Body of pancreas (tissue), 4 donors: ENCODE results near the gene GLI3. TPM values are rescaled to one million over a fixed set of nuclear protein-coding genes. Genes with fewer than 3 reads are reported as not detected.

ENCODE experiments used
- ATAC-seq: fragments of 150-250 bp; one replicate; pipeline ENCODE4 v1.9.1; 2016
- DNase-seq, 4 donors: peaks; one replicate each; pipeline ENCODE4 v3.0.0-alpha.2; 2019
- H3K27ac ChIP-seq, 4 donors: fragments of 200-600 bp; sonication (generic); 1 replicate in 3 of 4; 2 replicates in 1 of 4; pipeline versions ENCODE4 v1.5.1 to v1.6.1; 2016 to 2019; ENCODE audit warnings: mild to moderate bottlenecking in 1 of 4, mixed read lengths in 1 of 4, moderate library complexity in 1 of 4
- H3K27me3 ChIP-seq, 2 donors: fragments of 200-600 bp; sonication (generic); one replicate each; pipeline ENCODE4 v1.6.0; 2016; ENCODE audit warnings: mild to moderate bottlenecking in 1 of 2
- H3K36me3 ChIP-seq, 2 donors: fragments of 200-600 bp; sonication (generic); replicated peaks in 1 of 2; 2 replicates each; pipeline ENCODE4 v1.5.1; 2016; ENCODE audit warnings: low read depth in 2 of 2; ENCODE audit not compliant: insufficient read depth in 1 of 2
- H3K4me1 ChIP-seq: fragments of 200-600 bp; sonication (generic); one replicate; pipeline ENCODE4 v1.6.0; 2016
- H3K4me3 ChIP-seq, 2 donors: fragments of 200-600 bp; sonication (generic); 1 replicate in 1 of 2; 2 replicates in 1 of 2; pipeline ENCODE4 v1.5.1; 2016 to 2019
- H3K9me3 ChIP-seq, 3 donors: fragments of 200-600 bp; sonication (generic); 1 replicate in 2 of 3; 2 replicates in 1 of 3; pipeline ENCODE4 v1.5.1; 2016
- POLR2A ChIP-seq, 3 donors: fragments of 450-650 bp; IDR thresholded peaks; one replicate each; pipeline ENCODE4 v1.6.1; 2016; ENCODE audit warnings: antibody characterized with exemption in 3 of 3, mild to moderate bottlenecking in 2 of 3
- WGBS, 2 donors: methylation state at CpG; one replicate each; pipeline ENCODE4 v1.1.5; 2017; 5-methylcytosine and 5-hydroxymethylcytosine counted together
- intact Hi-C: fragments of 100-400 bp; cut with DNase I; formaldehyde crosslinking; loops from one replicate; pipeline ENCODE4 v1.15.1; 2023
- total RNA-seq, 2 donors: library from RNA; depleted of rRNA; stranded (reverse); fragments of >200 nt; gene quantifications; one replicate each; pipeline ENCODE4 v1.1.0, GENCODE V29; 2016
- TF ChIP-seq, protein P1 (sequence below), 7 experiments: fragments of 450-650 bp in 4 of 7; fragments of 200-600 bp in 3 of 7; sonication (generic) in 3 of 7; IDR thresholded peaks; one replicate each; pipeline ENCODE4 v1.5.1; 2016 to 2019; ENCODE audit warnings: antibody characterized with exemption in 7 of 7

Gene GLI3
- total RNA-seq, 2 donors from 2014 or later, result 1.0 to 2.0 TPM

DNA sequence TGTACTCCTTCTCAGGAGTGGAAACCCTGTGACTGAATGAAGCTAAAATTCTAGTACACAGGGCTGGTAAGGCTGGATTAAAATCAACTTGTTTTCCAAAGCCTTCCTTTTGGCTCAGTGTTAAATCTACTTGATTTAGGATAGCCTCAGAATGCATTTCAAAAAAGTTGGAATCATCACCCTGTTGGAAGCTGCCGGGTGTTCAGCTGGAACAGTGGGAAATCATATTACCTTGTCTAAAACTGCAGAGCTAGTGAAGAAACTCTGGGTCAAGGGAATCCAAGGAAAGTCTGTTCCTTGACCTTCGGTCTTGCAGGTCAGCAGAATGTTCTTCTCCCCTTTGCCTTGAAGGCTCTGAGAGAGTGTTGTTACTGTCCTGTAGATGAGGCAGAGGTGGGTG is 282.0 kb downstream of the GLI3 start:
- intact Hi-C loops, result no loop called here
- Histone ChIP-seq H3K4me1 (peaks cover 20% of the 10 kb centered on the region), H3K27ac (no peak overlapping the region), H3K9me3 (no peaks in the 10 kb centered on the region), H3K4me3 (no peak overlapping the region), H3K36me3 (no peaks in the 10 kb centered on the region), H3K27me3 (no peaks in the 10 kb centered on the region)
- 55 to 58% methylated on average over 2 of the region's 2 CpGs for WGBS, 2 donors
- no peak for TF ChIP-seq POLR2A (IDR thresholded peaks at IDR 0.05)
- TF ChIP-seq, protein P1, sequence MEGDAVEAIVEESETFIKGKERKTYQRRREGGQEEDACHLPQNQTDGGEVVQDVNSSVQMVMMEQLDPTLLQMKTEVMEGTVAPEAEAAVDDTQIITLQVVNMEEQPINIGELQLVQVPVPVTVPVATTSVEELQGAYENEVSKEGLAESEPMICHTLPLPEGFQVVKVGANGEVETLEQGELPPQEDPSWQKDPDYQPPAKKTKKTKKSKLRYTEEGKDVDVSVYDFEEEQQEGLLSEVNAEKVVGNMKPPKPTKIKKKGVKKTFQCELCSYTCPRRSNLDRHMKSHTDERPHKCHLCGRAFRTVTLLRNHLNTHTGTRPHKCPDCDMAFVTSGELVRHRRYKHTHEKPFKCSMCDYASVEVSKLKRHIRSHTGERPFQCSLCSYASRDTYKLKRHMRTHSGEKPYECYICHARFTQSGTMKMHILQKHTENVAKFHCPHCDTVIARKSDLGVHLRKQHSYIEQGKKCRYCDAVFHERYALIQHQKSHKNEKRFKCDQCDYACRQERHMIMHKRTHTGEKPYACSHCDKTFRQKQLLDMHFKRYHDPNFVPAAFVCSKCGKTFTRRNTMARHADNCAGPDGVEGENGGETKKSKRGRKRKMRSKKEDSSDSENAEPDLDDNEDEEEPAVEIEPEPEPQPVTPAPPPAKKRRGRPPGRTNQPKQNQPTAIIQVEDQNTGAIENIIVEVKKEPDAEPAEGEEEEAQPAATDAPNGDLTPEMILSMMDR (IDR thresholded peaks at IDR 0.05), result no peak
- DNase-seq (no peak), ATAC-seq (no peak)

DNA sequence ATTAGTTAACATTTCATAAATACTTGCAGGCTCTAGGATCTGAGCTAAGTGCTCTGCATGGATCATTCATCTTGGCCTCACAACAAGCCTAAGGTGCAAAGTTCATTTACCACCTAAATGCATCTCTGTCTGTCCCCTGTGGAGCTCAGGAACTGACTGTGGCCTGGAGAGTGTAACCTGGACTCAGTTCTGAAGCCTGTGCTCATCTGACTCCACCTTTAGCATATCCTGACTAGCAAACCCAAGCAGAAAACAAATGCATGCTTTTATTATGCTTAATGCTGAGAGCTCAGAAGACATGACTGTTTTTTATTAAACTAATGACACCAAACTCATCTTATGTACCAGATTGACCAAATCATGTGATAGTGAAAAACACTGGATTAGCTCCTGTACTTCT is 288.5 kb downstream of the GLI3 start:
- Histone ChIP-seq H3K36me3 (no peaks in the 10 kb centered on the region), H3K4me3 (no peak overlapping the region), H3K9me3 (no peaks in the 10 kb centered on the region), H3K27me3 (no peaks in the 10 kb centered on the region), H3K27ac (no peak overlapping the region), H3K4me1 (no peaks in the 10 kb centered on the region)
- ATAC-seq (no peak), DNase-seq (no peak)
- TF ChIP-seq, protein P1 (IDR thresholded peaks at IDR 0.05), result no peak
- no peak for TF ChIP-seq POLR2A (IDR thresholded peaks at IDR 0.05)
- intact Hi-C loops, result no loop called here

DNA sequence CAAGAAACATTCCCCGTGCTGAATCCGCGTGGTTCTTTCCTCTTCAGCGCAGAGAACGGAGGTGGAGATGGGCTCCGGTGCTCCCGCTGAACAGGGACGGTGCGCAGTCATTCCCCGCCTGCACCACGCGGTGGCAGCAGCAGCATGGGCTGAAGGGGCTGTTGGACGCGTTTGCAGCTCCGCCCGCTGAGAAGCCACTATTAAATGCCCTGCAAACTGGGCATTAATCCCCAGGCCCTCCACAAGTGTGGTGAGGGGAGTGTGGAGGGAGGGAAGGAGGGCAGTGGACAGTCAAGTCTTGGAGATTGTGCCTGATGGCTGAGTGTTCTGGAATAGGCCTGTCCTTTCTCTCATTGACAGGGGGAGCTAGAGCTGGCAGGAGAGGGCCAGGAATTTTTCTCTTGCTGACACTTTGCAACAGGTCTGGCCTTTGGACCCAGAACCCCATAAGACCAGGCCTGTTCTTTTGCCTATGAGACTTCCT is 293.9 kb downstream of the GLI3 start:
- H3K4me1 ChIP-seq, result peaks cover 9% of the 10 kb centered on the region
- ATAC-seq, result peak; percentile 85
- peak; percentile 76 to 82 (median 80) for DNase-seq
- H3K9me3 ChIP-seq, result no peaks in the 10 kb centered on the region
- intact Hi-C loops, result no loop called here
- peaks cover 0 to 10% of the 10 kb centered on the region in 2 donors for H3K27me3 ChIP-seq
- no peak overlapping the region for H3K27ac ChIP-seq
- 0 to 1% methylated on average over 12 to 16 of the region's 16 CpGs for WGBS, 2 donors
- TF ChIP-seq POLR2A (IDR thresholded peaks at IDR 0.05), result no peak
- TF ChIP-seq, protein P1 (IDR thresholded peaks at IDR 0.05), result peak; percentile 79 to 93 (median 89)
- no peaks in the 10 kb centered on the region for H3K36me3 ChIP-seq
- no peak overlapping the region for H3K4me3 ChIP-seq

DNA sequence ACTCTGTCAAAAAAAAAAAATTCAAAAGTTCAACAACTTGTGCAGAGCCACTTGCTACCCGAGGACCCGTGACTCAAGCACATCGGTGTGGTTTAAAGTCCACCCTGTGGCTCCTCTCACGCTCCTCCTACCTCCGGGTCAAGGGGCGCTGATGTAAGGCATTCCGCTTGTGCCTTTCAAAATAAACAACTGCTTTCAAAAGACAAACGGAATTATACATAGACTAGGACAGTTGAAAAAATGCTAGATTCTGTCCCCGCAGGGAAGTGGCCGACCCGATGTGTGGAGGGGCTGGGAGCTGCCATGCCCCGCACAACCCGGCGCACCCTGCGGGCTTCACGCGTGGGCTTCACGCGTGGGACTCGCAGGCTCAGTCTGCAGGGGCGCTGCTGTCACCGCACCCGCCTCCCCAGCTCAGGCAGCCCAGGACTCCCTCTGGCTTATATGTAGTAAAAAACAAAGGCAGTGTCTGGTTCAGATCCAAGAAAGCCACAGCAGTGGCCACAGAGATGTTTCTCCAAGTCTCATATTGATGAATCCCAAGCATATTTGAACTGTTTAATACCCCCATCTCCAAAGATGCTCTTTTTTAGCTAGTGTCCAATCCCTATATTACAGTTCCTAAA is 294.4 kb downstream of the GLI3 start:
- no peaks in the 10 kb centered on the region for H3K36me3 ChIP-seq
- WGBS, 2 donors, result 43 to 46% methylated on average over 18 to 23 of the region's 23 CpGs
- ATAC-seq (no peak), DNase-seq (no peak)
- no peak overlapping the region for H3K27ac ChIP-seq
- intact Hi-C loops, result no loop called here
- peaks cover 9% of the 10 kb centered on the region for H3K4me1 ChIP-seq
- no peaks in the 10 kb centered on the region for H3K9me3 ChIP-seq
- peaks cover 0 to 10% of the 10 kb centered on the region in 2 donors for H3K27me3 ChIP-seq
- no peak for TF ChIP-seq POLR2A (IDR thresholded peaks at IDR 0.05)
- TF ChIP-seq, protein P1 (IDR thresholded peaks at IDR 0.05), result no peak
- H3K4me3 ChIP-seq, result no peak overlapping the region
